H1 (cell line): ENCODE measurements around the gene CACNG4. TPM values are rescaled to one million over a fixed set of nuclear protein-coding genes. Genes with fewer than 3 reads are reported as not detected.

Source experiments
- CTCF ChIA-PET: fragments of 300-600 bp; sonication (Branson Sonifier 250); formaldehyde crosslinking; loops from one replicate; lab custom pipeline; 2021; ENCODE audit not compliant: partially characterized antibody; lab: Charles Lee
- POLR2A ChIA-PET: fragments of 300-600 bp; sonication (Branson Sonifier 250); formaldehyde crosslinking; loops from one replicate; lab custom pipeline; 2021; ENCODE audit warnings: inconsistent platforms; ENCODE audit not compliant: partially characterized antibody; lab: Charles Lee
- DNase-seq, 2 experiments: peaks; one replicate each; pipeline versions ENCODE4 v3.0.0 to v3.0.0-alpha.2; 2010 to 2022; ENCODE audit warnings: low spot score in 2 of 2, low read depth in 1 of 2, mixed read lengths in 1 of 2
- FAIRE-seq: peaks from 2 replicates; lab custom pipeline; 2011; peaks lifted over from hg19 to GRCh38; lab: Jason Lieb, UNC
- H2AFZ ChIP-seq: 2 replicates; pipeline ENCODE4 v1.8.1; 2012; ENCODE audit warnings: low read length, inconsistent platforms
- H2AK5ac ChIP-seq: 2 replicates; pipeline ENCODE4 v1.6.1; 2013; ENCODE audit warnings: low read depth, low read length
- H2BK120ac ChIP-seq: replicated peaks from 2 replicates; pipeline ENCODE3; 2013; ENCODE audit warnings: low read depth, low read length, inconsistent platforms
- H2BK12ac ChIP-seq: 2 replicates; pipeline ENCODE4 v1.6.1; 2013; ENCODE audit warnings: low read depth, low read length
- H2BK15ac ChIP-seq: 2 replicates; pipeline ENCODE4 v1.6.1; 2013; ENCODE audit warnings: low read length
- H2BK20ac ChIP-seq: 2 replicates; pipeline ENCODE4 v1.6.1; 2013; ENCODE audit warnings: low read length
- H2BK5ac ChIP-seq: 2 replicates; pipeline ENCODE4 v1.6.1; 2013; ENCODE audit warnings: low read depth, low read length
- H3K14ac ChIP-seq: 2 replicates; pipeline ENCODE4 v1.6.1; 2013; ENCODE audit warnings: inconsistent platforms; ENCODE audit not compliant: insufficient read length
- H3K18ac ChIP-seq: 2 replicates; pipeline ENCODE4 v1.6.1; 2013; ENCODE audit warnings: low read length; ENCODE audit errors: extremely low read depth
- H3K23ac ChIP-seq: 2 replicates; pipeline ENCODE4 v1.6.1; 2013; ENCODE audit warnings: inconsistent platforms; ENCODE audit not compliant: insufficient read length
- H3K23me2 ChIP-seq: 2 replicates; pipeline ENCODE4 v1.6.1; 2013; ENCODE audit warnings: low read depth, low read length
- H3K27ac ChIP-seq: 2 replicates; pipeline ENCODE4 v1.6.1; 2011; ENCODE audit warnings: low read depth, low read length, inconsistent platforms
- H3K27me3 ChIP-seq, 4 experiments: replicated peaks in 1 of 4; 1 replicate in 1 of 4; 2 replicates in 3 of 4; pipeline versions ENCODE4 v1.6.1 to v1.8.1; 2011 to 2013; ENCODE audit warnings: low read length in 3 of 4, mild to moderate bottlenecking in 3 of 4, inconsistent platforms in 2 of 4, mixed read lengths in 2 of 4, moderate library complexity in 1 of 4; ENCODE audit not compliant: control insufficient read depth in 3 of 4, insufficient read depth in 3 of 4; ENCODE audit errors: extremely low read depth in 1 of 4
- H3K36me3 ChIP-seq, 4 experiments: 2 replicates each; pipeline versions ENCODE4 v1.6.1 to v1.8.1; 2011 to 2013; ENCODE audit warnings: mild to moderate bottlenecking in 4 of 4, low read length in 3 of 4, moderate library complexity in 2 of 4, control low read depth in 1 of 4, inconsistent platforms in 1 of 4; ENCODE audit not compliant: insufficient read depth in 4 of 4, control insufficient read depth in 2 of 4
- H3K4ac ChIP-seq: replicated peaks from 2 replicates; pipeline ENCODE3; 2013; ENCODE audit warnings: low read length, low read depth, mixed read lengths, inconsistent platforms; ENCODE audit not compliant: insufficient read length
- H3K4me1 ChIP-seq, 4 experiments: replicated peaks in 1 of 4; 1 replicate in 1 of 4; 2 replicates in 3 of 4; pipeline versions ENCODE4 v1.6.1 to v1.8.1; 2011 to 2013; ENCODE audit warnings: low read length in 3 of 4, inconsistent platforms in 2 of 4, mixed read lengths in 1 of 4; ENCODE audit not compliant: insufficient read depth in 4 of 4, control insufficient read depth in 3 of 4
- H3K4me2 ChIP-seq, 2 experiments: 2 replicates each; pipeline versions ENCODE4 v1.6.1 to v1.8.1; 2011 to 2013; ENCODE audit warnings: low read depth in 2 of 2, low read length in 2 of 2, control low read depth in 1 of 2, inconsistent platforms in 1 of 2, mild to moderate bottlenecking in 1 of 2; ENCODE audit not compliant: insufficient read depth in 1 of 2
- H3K4me3 ChIP-seq, 4 experiments: fragments of 200-600, 300-600 bp in 1 of 4; sonication (generic), shearing (Covaris generic), sonication (Bioruptor Twin) in 1 of 4; 2 replicates each; pipeline versions ENCODE4 v1.5.1 to v1.8.1; 2011 to 2016; ENCODE audit warnings: low read length in 4 of 4, low read depth in 3 of 4, control low read depth in 2 of 4, inconsistent platforms in 2 of 4, mild to moderate bottlenecking in 2 of 4, mixed read lengths in 1 of 4, moderate library complexity in 1 of 4; ENCODE audit not compliant: insufficient read depth in 2 of 4; ENCODE audit errors: extremely low read depth in 1 of 4
- H3K56ac ChIP-seq: replicated peaks from 2 replicates; pipeline ENCODE3; 2013; ENCODE audit warnings: low read depth, mild to moderate bottlenecking, mixed read lengths, low read length, inconsistent platforms; ENCODE audit not compliant: insufficient read length
- H3K79me1 ChIP-seq: 2 replicates; pipeline ENCODE4 v1.6.1; 2013; ENCODE audit warnings: low read depth, low read length, control low read depth
- H3K79me2 ChIP-seq, 2 experiments: 2 replicates each; pipeline versions ENCODE4 v1.6.1 to v1.8.1; 2012 to 2013; ENCODE audit warnings: low read length in 2 of 2, mild to moderate bottlenecking in 2 of 2, inconsistent platforms in 1 of 2; ENCODE audit not compliant: insufficient read depth in 2 of 2, control insufficient read depth in 1 of 2
- H3K9ac ChIP-seq, 4 experiments: replicated peaks in 1 of 4; 1 replicate in 1 of 4; 2 replicates in 3 of 4; pipeline versions ENCODE4 v1.6.1 to v1.8.1; 2011 to 2013; ENCODE audit warnings: low read depth in 3 of 4, low read length in 3 of 4, control low read depth in 2 of 4, mild to moderate bottlenecking in 2 of 4, moderate library complexity in 2 of 4, inconsistent platforms in 1 of 4; ENCODE audit errors: extremely low read depth in 1 of 4
- H3K9me3 ChIP-seq, 2 experiments: 2 replicates each; pipeline versions ENCODE4 v1.6.1 to v1.8.1; 2012 to 2013; ENCODE audit warnings: mild to moderate bottlenecking in 2 of 2, moderate library complexity in 2 of 2, control low read depth in 1 of 2, inconsistent platforms in 1 of 2, low read depth in 1 of 2, low read length in 1 of 2, mixed read lengths in 1 of 2; ENCODE audit not compliant: insufficient read depth in 2 of 2
- H4K20me1 ChIP-seq, 2 experiments: replicated peaks in 1 of 2; 2 replicates each; pipeline versions ENCODE3 to v1.8.1; 2011 to 2013; ENCODE audit warnings: inconsistent platforms in 2 of 2, low read length in 2 of 2, mild to moderate bottlenecking in 1 of 2; ENCODE audit not compliant: insufficient read depth in 2 of 2, control insufficient read depth in 1 of 2
- H4K5ac ChIP-seq: 2 replicates; pipeline ENCODE4 v1.6.1; 2013; ENCODE audit warnings: low read length, low read depth, mixed read lengths, inconsistent platforms; ENCODE audit not compliant: insufficient read length
- H4K8ac ChIP-seq: 2 replicates; pipeline ENCODE4 v1.8.0; 2013; ENCODE audit warnings: mild to moderate bottlenecking, moderate library complexity, low read length, inconsistent platforms; ENCODE audit not compliant: insufficient read depth; ENCODE audit errors: extremely low read depth
- H4K91ac ChIP-seq: replicated peaks from 2 replicates; pipeline ENCODE3; 2013; ENCODE audit warnings: low read length, mixed read lengths, inconsistent platforms; ENCODE audit not compliant: insufficient read length
- CTCF ChIP-seq, 3 experiments: IDR thresholded peaks; 1 replicate in 2 of 3; 2 replicates in 1 of 3; pipeline versions ENCODE4 v1.5.1 to v1.6.1; 2011; ENCODE audit warnings: low read length in 3 of 3, mild to moderate bottlenecking in 3 of 3, inconsistent platforms in 2 of 3, low read depth in 1 of 3, moderate library complexity in 1 of 3; ENCODE audit not compliant: insufficient read depth in 1 of 3; ENCODE audit errors: control extremely low read depth in 1 of 3
- WGBS, 2 experiments: shearing (Covaris generic) in 1 of 2; methylation state at CpG; one replicate each; pipeline versions ENCODE4 v1.1.6 to v1.1.7; 2013 to 2015; ENCODE audit warnings: low lambda C conversion rate in 2 of 2, mixed read lengths in 2 of 2, inconsistent platforms in 1 of 2, low coverage in 1 of 2, missing lambda C conversion rate in 1 of 2; ENCODE audit not compliant: insufficient replicate concordance in 2 of 2, insufficient coverage in 1 of 2, insufficient read length in 1 of 2; ENCODE audit errors: extremely low coverage in 1 of 2, missing lambda C conversion rate in 1 of 2; 5-methylcytosine and 5-hydroxymethylcytosine counted together
- polyA plus RNA-seq, 7 experiments: library from polyadenylated mRNA; depleted of rRNA in 3 of 7; stranded (reverse) in 5 of 7; unstranded in 2 of 7; fragments of >200 nt in 5 of 7; fragments of 200-250 nt in 2 of 7; gene quantifications; 1 replicate in 5 of 7; 2 replicates in 1 of 7; 4 replicates in 1 of 7; pipeline versions ENCODE4 v1.2.1 to v1.2.3, GENCODE V29; 2011 to 2013; ENCODE audit warnings: missing spikeins in 2 of 7, mixed read lengths in 2 of 7
- total RNA-seq: library from RNA; stranded (reverse); fragmentation: NEBNext Ultra II Directional; extraction: Animal tissue kit (Norgen Biotek cat#: 25700); gene quantifications from 2 replicates; pipeline ENCODE4 v1.2.1, GENCODE V29; 2021

CACNG4 gene
- total and polyA plus RNA-seq, 2 of the 8 experiments (the other 6 are each of a cell fraction or from before 2014, with no cell fraction given), result 3.6 to 5.6 TPM

- Histone ChIP-seq H2BK15ac (no peak overlapping the region), H3K79me2 (no peaks in the 10 kb centered on the region), H2BK120ac (no peak overlapping the region), H3K14ac (no peak overlapping the region), H3K23me2 (no peaks in the 10 kb centered on the region), H3K4me3 (no peak overlapping the region), H3K9ac (no peak overlapping the region), H4K8ac (no peak overlapping the region), H3K4me1 (no peaks in the 10 kb centered on the region; a peak in 1 of 7 replicates), H3K18ac (no peak overlapping the region), H3K4ac (no peak overlapping the region), H2AFZ (no peak overlapping the region), H3K4me2 (no peak overlapping the region), H2BK12ac (no peak overlapping the region), H3K9me3 (no peaks in the 10 kb centered on the region), H3K27me3 (no peaks in the 10 kb centered on the region), H3K56ac (no peak overlapping the region), H2BK20ac (no peak overlapping the region), H4K5ac (no peak overlapping the region), H4K91ac (no peak overlapping the region), H2AK5ac (no peak overlapping the region), H3K23ac (no peak overlapping the region), H4K20me1 (no peaks in the 10 kb centered on the region), H3K27ac (no peak overlapping the region), H3K79me1 (no peaks in the 10 kb centered on the region), H3K36me3 (no peaks in the 10 kb centered on the region), H2BK5ac (no peak overlapping the region)
- ChIA-PET CTCF (no interaction called here), POLR2A (no interaction called here)
- TF ChIP-seq CTCF (IDR thresholded peaks at IDR 0.05; ENCODE audit: control extremely low read depth in 1 of 3, insufficient read depth in 1 of 3, low read depth in 1 of 3, low read length in 3 of 3), result no peak
- 85% methylated on average over 9 of the region's 9 CpGs; no CpG with 5 or more reads in 1 of the 2 experiments for WGBS, 2 experiments
- DNase-seq (no peak), FAIRE-seq (no peak)
These were observed 47.1 kb downstream of the CACNG4 start for GRCh38 chr17:67011527-67012175.
